Measurements from ENCODE around the gene SPATS2L.

The SPATS2L gene

DNA sequence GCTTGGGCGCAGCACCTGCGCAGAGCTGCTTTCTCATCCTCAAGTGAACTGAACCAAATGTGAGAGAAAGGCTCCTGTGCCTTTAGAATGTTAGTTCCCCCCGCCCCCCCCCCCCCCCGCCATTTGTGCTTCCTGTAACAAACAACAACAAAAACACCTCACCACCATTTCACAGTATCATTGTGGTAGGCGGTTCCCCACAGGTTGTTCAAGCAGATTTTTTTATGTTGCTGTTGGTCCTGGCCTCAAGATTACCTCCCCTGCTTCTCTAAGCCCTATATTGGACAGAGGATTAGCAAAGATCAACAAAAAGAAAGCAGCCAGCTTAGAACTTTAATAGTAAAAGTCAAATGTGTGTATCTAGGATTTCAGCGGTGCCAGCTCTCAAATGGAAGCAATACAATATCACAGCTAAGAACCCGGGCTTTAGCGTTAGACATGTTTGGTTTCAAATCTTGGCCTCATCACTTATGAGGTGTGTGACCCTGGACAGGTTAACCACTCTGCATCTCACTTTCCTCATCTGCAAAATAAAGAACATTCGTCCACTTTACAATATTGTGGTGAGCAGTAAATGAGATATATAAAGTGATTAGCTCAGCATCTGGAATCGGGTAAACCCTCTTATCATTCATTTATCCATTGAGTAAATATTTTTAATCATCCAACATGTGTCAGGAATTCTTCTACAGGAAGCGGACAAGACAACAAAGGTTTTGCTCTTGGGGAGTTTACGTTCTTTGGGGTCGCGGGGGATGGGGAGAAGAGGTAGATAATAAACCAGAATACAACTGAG lies 118.7 kb downstream of the SPATS2L start:
- in situ Hi-C loops (cut with MboI; ENCODE audit: low pct_unique_long_range_greater_than_20kb, low sequenced_read_pairs) = no loop called here
- no peak for DNase-seq

DNA sequence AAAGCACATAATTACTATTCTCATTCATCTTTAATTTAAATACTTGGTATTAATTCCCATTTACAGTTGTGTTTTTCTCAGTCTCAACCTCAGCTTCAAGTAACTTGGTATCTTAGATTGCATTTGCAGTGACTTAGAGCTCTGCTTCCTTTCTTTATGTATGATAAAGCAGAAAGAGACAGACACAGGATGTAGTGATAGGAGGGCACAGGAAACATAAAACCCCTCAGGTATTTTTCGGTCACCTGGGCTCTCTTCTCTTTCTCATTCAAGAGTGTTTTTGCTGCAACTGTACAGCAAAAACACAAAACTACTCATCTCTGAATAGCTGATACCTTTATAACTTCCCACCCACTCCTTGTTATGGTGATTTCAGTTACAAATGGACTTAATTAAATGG lies 120.3 kb downstream of the SPATS2L start:
- no peak for DNase-seq
- in situ Hi-C loops (cut with MboI; ENCODE audit: low pct_unique_long_range_greater_than_20kb, low sequenced_read_pairs) = no loop called here

DNA sequence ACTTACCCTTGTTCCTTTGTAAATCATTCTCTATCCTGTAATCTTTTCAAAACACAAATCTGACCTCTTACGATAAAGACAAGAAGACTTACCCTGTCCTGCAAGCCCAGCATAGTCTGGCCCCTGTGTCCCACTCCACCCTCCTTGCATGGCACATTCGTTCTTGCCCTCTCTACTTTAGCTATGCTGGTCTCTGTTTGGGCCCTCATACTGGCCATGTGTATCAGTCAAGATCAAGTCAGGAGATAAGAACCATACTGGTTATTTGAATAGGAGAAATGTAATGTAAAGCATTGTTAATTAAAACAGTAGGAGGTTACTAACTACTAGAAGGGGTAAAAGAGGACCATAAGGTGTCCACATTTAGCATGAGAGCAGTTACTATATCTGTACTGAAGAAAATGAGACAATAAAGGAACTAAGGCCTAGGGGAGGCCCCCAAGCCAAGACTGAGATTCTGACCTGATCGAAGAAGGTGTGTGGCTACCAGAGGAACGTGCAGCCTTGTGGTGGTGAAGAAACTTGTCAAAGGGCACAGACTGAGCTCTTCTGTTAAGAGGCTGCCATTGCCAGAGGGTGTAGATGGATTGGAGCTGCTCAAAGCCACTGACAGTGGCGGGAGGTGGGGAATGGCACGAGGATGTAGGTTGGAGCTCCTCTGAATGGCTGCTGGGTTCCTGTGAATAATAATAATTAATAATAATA lies 122.6 kb downstream of the SPATS2L start:
- DNase-seq = no peak
- in situ Hi-C loops (cut with MboI; ENCODE audit: low pct_unique_long_range_greater_than_20kb, low sequenced_read_pairs) = no loop called here

DNA sequence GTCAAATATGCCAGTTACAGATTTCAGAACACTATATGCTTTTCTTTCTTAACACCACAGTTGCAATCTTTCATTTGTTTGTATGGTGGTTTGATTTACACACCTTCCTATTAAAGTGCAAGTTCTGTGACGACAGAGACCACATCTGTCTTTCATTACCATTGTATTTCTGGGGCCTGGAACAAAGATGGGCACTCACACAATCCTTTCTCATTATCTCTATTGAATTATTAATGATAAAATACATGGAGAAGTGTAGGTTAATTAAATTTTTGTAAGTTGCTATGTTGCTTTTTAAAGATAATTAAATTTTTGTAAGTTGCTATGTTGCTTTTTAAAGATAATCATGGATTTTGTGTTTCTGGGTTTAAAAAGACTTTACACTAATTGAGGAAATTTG lies 123.5 kb downstream of the SPATS2L start:
- in situ Hi-C loops (cut with MboI; ENCODE audit: low pct_unique_long_range_greater_than_20kb, low sequenced_read_pairs) = no loop called here
- no peak for DNase-seq

DNA sequence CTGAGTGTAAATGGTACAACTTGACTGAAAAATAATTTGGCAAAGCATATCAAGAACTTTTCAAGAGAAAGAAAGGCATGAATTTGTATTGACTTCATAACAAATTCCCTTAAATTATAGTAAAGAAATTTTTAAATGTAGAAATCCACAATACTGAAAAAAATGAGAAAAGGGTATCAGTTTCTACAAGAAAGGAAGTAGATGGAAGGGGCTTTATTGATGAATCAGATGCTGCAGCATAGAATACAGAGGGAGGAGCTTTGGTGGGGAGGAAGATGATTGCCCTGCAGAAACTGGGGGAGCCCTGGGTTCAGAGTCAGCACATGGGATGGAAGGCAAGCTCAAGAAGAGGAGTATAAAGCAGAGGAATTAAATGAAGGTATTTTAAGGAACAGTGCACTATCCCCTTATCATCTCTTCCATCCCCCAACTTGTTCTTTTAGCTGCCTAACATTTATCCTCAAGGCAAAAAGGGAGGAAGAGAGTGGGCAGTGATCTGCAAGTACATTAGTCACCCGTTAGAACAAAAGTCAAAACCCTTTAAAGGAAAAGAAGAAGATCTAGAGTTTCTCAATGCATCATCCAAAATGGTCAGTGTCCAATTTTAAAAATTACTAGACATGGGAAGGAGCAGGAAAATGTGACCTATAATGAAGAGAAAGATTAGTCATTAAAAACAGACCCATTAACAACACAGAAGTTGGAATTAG lies 125.7 kb downstream of the SPATS2L start:
- in situ Hi-C loops (cut with MboI; ENCODE audit: low pct_unique_long_range_greater_than_20kb, low sequenced_read_pairs) = no loop called here
- no peak for DNase-seq

DNA sequence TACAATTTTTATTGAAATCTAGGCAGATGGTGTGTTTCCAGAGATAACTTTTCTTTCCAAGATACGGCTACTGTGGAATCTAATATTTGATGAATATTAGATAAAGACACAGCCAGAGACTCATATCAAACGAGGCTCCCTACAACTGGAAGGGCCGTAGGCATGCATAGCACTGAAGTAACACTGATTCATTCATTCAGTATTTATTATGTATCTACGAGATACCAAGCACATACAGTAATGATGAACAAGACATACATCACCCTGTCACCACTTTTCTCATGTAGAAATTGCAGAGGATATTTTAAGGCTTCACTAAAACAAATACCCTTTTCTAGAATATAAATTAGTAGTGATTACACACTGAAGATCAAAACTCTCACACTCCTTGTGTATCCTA lies 128.9 kb downstream of the SPATS2L start:
- in situ Hi-C loops (cut with MboI; ENCODE audit: low pct_unique_long_range_greater_than_20kb, low sequenced_read_pairs) = no loop called here
- no peak for DNase-seq

DNA sequence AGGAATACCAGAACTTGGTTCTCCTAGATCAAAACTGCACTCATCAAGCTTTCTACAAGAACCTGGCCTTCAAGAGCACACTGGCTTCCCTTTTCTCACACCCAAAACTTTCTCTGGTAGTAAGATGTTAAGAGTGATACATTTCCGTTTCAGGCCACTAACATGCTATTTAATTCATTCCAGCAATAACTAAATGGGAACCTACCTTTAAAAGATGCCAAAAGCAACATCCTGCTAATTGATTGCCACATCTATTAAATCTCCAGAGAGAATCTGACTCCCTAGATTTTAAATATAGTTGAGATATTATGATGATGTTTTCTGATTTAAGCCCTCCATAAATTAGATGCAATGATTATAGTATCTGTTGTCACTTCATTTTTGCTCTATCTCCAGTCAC lies 131.8 kb downstream of the SPATS2L start:
- in situ Hi-C loops (cut with MboI; ENCODE audit: low pct_unique_long_range_greater_than_20kb, low sequenced_read_pairs) = no loop called here
- no peak for DNase-seq

DNA sequence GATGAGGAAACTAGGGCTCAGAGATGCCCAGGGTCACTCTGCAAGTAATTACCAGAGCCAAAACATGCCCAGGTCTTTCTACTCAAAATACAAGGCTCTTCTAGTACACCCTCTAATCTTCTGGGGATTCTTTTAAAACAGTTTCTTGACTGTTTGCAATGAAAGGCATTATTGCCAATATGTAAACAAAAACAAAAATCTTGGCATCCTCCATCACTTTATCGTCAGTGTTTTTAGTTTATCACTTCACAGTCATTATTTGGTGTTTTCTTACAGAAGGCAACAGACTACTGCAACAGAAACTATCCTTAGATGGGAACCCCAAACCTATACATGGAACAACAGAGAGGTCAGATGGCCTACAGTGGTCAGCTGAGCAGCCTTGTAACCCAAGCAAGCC lies 132.4 kb downstream of the SPATS2L start:
- no peak for DNase-seq
- in situ Hi-C loops (cut with MboI; ENCODE audit: low pct_unique_long_range_greater_than_20kb, low sequenced_read_pairs) = no loop called here

DNA sequence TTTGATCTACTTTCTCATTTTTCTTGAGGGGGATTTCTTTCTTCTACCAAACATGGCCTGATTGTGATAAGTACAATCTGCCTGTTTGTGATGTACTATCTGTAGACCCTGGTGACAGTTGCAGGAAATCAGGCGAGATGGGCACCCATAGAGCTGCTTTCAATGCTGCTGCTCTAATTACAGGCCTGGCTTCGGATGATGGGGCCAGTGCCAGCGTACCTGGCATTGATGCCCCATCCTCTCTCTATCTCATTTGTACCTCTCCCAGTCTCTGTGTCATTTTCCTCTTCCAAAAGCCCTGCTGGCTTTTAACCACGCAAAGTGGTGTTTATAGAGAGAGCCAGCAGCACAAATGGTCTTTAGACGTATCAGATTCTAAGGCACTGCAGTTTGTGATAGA lies 133.5 kb downstream of the SPATS2L start:
- DNase-seq = no peak
- in situ Hi-C loops (cut with MboI; ENCODE audit: low pct_unique_long_range_greater_than_20kb, low sequenced_read_pairs) = no loop called here

DNA sequence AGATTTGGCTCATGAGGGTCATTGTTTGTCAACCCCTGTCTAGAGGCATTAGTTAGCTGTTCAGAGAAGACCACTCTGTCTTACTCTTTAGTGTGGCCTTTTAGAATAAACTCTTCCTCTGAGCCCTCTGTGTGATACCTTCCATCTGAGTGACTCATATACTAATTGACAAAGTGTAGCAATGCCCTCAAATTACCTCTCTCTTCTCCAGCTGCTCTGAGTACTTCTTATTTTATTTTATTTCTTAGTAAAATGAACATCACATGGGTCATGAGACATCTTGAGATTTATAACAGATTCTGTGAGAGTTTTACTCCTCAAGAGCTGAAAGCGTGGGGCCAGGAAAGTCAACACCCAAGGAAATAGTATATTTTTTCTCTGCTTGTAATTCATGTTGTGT lies 136.0 kb downstream of the SPATS2L start:
- in situ Hi-C loops (cut with MboI; ENCODE audit: low pct_unique_long_range_greater_than_20kb, low sequenced_read_pairs) = no loop called here
- no peak for DNase-seq

DNA sequence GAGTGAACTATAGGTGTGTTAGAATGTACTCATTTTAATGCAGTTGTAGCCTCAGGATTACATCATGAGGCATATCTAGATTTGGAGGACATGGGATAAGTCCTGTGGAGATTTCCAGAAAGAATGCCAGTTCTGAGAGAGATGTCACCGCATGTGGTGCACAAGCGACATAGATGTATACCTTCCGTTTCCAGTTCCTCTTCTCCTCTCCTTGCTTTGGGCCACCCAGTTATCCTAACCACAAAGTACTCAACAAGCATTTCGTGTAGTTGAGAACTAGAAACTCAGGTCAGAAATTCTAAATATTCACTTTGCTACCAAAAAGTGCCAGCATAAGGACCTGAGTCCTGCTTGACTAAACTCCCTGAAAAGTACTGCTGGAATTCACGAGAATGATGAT lies 136.9 kb downstream of the SPATS2L start:
- DNase-seq = no peak
- in situ Hi-C loops (cut with MboI; ENCODE audit: low pct_unique_long_range_greater_than_20kb, low sequenced_read_pairs) = no loop called here

DNA sequence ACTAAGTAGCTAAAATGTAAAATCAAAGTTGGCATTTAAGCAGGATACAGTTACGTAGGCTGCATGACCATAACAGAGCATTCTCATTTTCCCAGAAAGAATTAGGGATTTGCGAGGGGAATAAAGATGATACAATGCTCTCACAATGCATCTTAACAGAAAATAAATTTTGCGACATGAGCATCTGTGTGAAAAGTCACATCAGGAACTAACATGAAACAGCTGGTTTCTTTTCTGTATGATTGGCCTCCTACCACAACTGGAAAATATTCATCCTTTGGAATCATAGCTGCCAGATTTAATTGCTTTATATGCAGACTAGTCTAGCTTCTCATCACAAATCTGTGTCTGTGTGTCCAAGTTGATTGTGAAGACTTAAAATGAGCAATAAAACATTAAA lies 137.4 kb downstream of the SPATS2L start:
- no peak for DNase-seq
- in situ Hi-C loops (cut with MboI; ENCODE audit: low pct_unique_long_range_greater_than_20kb, low sequenced_read_pairs) = no loop called here

DNA sequence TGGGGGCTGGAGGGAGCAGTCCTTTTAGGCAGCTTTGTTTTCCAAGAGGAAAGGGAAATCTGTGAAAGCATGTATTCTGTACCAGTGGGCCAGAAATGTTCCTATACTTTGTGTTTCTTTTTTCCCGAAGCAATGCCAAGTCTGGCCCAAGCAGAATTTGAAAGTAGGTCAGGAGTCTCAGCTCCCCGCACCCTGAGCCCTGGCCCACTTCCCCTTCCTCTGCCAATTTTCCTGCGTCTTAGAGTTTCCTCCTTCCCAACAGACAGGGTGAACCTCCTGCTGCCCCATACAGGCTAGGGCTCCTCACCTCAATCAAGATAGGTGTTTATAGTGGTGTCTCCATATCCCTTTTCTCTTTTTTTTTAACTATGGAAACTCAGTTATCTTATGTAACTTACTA lies 138.0 kb downstream of the SPATS2L start:
- DNase-seq = no peak
- in situ Hi-C loops (cut with MboI; ENCODE audit: low pct_unique_long_range_greater_than_20kb, low sequenced_read_pairs) = no loop called here

DNA sequence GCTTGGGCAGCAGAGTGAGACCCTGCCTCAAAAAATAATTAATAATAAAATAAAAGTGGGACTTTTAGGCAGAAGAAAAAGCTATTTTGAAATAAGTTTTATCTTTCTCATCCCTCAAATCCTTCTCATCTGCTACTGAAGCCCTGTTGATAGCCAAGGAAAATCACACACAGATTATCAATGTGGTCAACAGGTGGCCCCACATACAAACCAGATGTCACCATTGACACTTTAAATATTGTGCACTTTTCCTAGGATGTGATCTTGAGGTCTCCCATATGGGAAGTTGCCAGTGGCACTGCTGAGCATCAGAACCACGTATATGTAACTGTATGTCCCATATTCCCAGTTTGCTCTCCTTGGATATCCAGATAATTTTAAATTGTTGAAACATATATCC lies 138.8 kb downstream of the SPATS2L start:
- in situ Hi-C loops (cut with MboI; ENCODE audit: low pct_unique_long_range_greater_than_20kb, low sequenced_read_pairs) = no loop called here
- DNase-seq = no peak

DNA sequence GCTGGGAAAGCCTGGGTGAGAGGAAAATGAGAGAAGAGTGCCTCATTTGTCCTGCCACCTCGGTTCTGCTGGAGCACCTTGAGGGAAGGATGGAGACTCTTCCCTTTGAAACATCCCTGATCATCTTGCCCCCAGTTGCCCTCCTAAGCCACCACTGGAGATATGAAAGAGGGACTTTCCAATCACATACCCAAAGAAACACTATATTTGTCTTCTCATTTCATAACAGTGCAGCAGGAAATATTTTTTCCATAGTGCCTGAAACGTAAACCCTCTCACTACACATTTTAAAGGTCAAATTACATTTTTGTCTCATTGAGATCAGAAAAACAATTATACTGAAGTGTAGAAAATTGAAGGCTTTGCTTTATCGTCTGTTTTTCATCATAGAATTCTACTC lies 140.1 kb downstream of the SPATS2L start:
- no peak for DNase-seq
- in situ Hi-C loops (cut with MboI; ENCODE audit: low pct_unique_long_range_greater_than_20kb, low sequenced_read_pairs) = no loop called here

DNA sequence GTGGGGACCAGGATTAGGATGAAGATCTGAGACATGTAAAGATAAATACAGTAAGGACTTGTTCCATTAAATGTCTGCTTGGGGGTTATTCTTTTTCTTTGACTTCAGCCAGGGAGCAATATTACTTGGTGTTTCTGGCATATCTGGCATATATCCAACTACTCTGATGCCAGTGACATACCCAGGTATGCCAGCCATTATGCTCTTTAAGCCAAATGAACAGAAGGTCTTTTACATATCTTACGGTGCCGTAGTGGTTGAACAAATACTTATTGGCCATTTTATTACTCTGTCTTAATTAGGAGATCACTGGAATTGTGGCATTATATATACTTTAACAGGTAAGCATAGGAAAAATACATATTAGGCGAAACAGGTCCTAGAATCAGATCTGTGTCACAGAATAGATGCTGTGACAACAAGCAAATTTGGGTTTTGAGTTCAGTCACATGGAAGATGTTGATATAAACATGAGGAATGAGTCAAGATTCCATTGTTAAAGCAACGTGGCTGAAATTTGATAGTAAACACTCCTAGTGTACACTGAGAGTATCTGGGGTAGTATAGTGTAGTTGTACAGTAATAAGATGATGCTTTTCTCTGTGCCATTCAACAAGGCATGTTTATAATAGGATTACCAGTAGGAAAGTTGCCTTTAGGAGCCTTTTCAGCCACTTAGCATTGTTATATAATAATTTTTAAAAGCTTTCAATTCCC lies 140.8 kb downstream of the SPATS2L start:
- no peak for DNase-seq
- in situ Hi-C loops (cut with MboI; ENCODE audit: low pct_unique_long_range_greater_than_20kb, low sequenced_read_pairs) = no loop called here

DNA sequence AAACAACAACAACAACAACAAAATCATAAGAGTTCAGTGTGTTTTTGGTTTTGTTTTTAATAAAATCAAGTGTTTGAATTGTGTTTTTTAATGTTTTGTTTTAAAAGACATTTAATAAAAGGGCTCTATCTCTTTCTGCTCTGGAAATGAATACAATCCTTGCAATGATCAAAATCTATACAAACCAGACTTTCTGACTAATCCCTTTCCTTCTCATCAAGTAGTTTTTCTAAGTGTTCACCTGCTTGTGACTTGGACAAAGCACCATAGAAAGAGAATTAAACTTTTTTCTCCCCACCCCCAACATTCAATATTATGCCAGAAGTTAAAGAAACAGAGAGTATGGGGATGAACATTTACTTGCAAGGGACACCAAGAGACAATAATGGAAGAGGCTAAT lies 142.0 kb downstream of the SPATS2L start:
- DNase-seq = no peak
- in situ Hi-C loops (cut with MboI; ENCODE audit: low pct_unique_long_range_greater_than_20kb, low sequenced_read_pairs) = no loop called here

DNA sequence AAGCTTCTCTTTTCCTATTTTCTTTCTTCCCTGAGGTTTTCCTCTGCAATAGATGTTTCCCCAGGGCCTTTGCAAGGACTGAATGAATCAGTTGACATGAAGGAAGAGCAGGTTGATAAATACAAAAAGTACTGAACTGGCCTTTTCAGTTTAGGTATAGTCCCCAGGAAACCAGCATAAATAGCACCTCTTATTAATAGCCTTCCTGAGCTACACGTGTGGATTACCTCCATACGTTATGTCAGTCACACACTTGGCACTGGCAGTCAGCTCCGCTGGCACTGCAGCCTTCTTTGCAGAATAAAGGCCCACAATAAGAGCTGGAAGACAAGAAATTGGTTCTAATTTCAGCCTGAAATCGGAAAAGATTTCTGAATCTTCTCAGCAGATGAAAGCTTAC lies 142.7 kb downstream of the SPATS2L start:
- in situ Hi-C loops (cut with MboI; ENCODE audit: low pct_unique_long_range_greater_than_20kb, low sequenced_read_pairs) = no loop called here
- no peak for DNase-seq

DNA sequence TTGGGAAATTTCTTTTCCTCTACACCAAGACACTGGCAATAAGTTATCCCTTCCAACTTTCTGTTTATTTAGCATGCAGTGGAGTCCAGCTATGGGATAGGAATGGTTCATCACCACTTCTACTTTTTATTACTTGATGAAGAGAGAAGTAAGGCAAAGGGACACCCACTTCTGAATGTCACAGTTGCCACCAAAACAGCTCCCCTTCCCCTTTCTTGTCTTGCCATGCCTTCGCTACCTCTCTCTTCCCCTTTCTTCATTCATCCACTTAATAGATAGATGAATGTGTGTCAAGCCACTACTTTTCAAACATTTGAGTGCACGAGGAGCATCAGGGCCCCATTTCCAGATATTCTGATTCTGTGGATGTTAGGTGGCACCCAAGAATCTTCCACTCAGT lies 143.8 kb downstream of the SPATS2L start:
- DNase-seq = peak; percentile 19
- in situ Hi-C loops (cut with MboI; ENCODE audit: low pct_unique_long_range_greater_than_20kb, low sequenced_read_pairs) = no loop called here

DNA sequence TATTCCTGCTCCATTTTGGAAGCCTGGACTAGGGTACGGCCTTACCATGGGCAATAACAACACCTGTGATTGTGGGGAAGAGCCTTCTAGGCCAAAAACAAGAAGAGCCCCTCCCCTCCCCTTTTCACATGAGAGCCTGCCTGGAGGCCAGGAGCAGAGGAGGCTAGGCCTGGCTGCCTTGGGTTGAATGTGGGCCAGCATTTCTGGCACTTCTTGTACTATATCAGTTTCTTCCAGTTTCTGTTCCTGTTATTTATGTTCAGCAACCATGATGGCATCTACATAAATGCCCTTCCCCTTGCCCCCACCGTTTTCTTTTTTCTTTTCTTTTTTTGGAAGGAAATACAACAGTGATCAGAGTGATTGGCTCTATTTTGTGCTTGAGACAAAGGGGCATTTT lies 145.0 kb downstream of the SPATS2L start:
- in situ Hi-C loops (cut with MboI; ENCODE audit: low pct_unique_long_range_greater_than_20kb, low sequenced_read_pairs) = no loop called here
- DNase-seq = no peak

Measured in KBM-7 (cell line).